Measurements from ENCODE around the gene INSR.

Gene INSR

GRCh38 chr19:7132054-7132453 lies 162.2 kb downstream of the INSR start:
- no peak for DNase-seq

- no peak for DNase-seq
Measured at GRCh38 chr19:7130043-7130442, 164.2 kb downstream of the INSR start.

GRCh38 chr19:7126132-7126531 lies 168.1 kb downstream of the INSR start:
- DNase-seq: no peak

GRCh38 chr19:7125221-7125620 lies 169.0 kb downstream of the INSR start:
- DNase-seq: no peak

GRCh38 chr19:7124782-7125181 lies 169.4 kb downstream of the INSR start:
- no peak for DNase-seq

GRCh38 chr19:7122701-7123100 lies 171.5 kb downstream of the INSR start:
- no peak for DNase-seq

GRCh38 chr19:7120499-7120898 lies 173.7 kb downstream of the INSR start:
- no peak for DNase-seq

GRCh38 chr19:7119582-7119981 lies 174.6 kb downstream of the INSR start:
- no peak for DNase-seq

- no peak for DNase-seq
Measured at GRCh38 chr19:7117248-7117647, 177.0 kb downstream of the INSR start.

GRCh38 chr19:7115721-7116120 lies 178.5 kb downstream of the INSR start:
- no peak for DNase-seq

- DNase-seq: no peak
Measured at GRCh38 chr19:7113233-7113632, 181.0 kb downstream of the INSR start.

GRCh38 chr19:7112675-7113074 lies 181.5 kb downstream of the INSR start:
- DNase-seq: no peak

GRCh38 chr19:7109678-7110289 lies 184.4 kb downstream of the INSR start:
- DNase-seq: no peak

GRCh38 chr19:7106711-7107657 lies 187.2 kb downstream of the INSR start:
- DNase-seq: no peak

GRCh38 chr19:7104747-7105447 lies 189.3 kb downstream of the INSR start:
- no peak for DNase-seq

GRCh38 chr19:7101498-7102253 lies 192.5 kb downstream of the INSR start:
- DNase-seq: no peak

GRCh38 chr19:7099597-7099921 lies 194.7 kb downstream of the INSR start:
- DNase-seq: no peak

- DNase-seq: peak; percentile 82 to 88
Measured at GRCh38 chr19:7098701-7099596, 195.3 kb downstream of the INSR start.

- no peak for DNase-seq
Measured at GRCh38 chr19:7098096-7098495, 196.1 kb downstream of the INSR start.

- no peak for DNase-seq
Measured at GRCh38 chr19:7088999-7089398, 205.2 kb downstream of the INSR start.

GRCh38 chr19:7083076-7083956 lies 210.9 kb downstream of the INSR start:
- no peak for DNase-seq

Data from stimulated activated CD4-positive, alpha-beta T cell treated with anti-CD3 and anti-CD28 coated beads, Interleukin-4, amount 100 ng/mL, for 4 hours (primary cell).